Muscle of arm (tissue), 12 donors: ENCODE data around the gene ZNF326. TPM values are rescaled to one million over a fixed set of nuclear protein-coding genes. Genes with fewer than 3 reads are reported as not detected.
"Not testable (repeated sequence)": the region's sequence is repeated elsewhere in the genome, so short reads cannot be mapped to it uniquely, and the experiment has no call there.

Experiments used
- DNase-seq: peaks from one replicate; pipeline ENCODE4 v3.0.0-alpha.2; 2013
- polyA plus RNA-seq, 12 donors: library from polyadenylated mRNA; unstranded; fragments of 120-200 nt; gene quantifications; one replicate each; pipeline ENCODE4 v1.2.1, GENCODE V29; 2013; ENCODE audit not compliant: insufficient read length in 12 of 12

Gene ZNF326
- polyA plus RNA-seq, 12 donors, result 18.6 to 46.4 (median 27.2) TPM; not detected in 1

- DNase-seq, result no peak
These were observed 32.2 kb upstream of the ZNF326 start for GRCh38 chr1:89962742-89963075.

- no peak for DNase-seq
These were observed 29.6 kb upstream of the ZNF326 start for GRCh38 chr1:89965193-89965768.

- no peak for DNase-seq
These were observed 28.3 kb upstream of the ZNF326 start for GRCh38 chr1:89966656-89967055.

GRCh38 chr1:89971600-89971999 lies 23.3 kb upstream of the ZNF326 start:
- no peak for DNase-seq

GRCh38 chr1:89972024-89972423 lies 22.9 kb upstream of the ZNF326 start:
- no peak for DNase-seq

GRCh38 chr1:89973471-89974127 lies 21.3 kb upstream of the ZNF326 start:
- DNase-seq, result no peak

- DNase-seq, result no peak
These were observed 20.7 kb upstream of the ZNF326 start for GRCh38 chr1:89974256-89974655.

GRCh38 chr1:89974696-89975470 lies 20.0 kb upstream of the ZNF326 start:
- DNase-seq, result no peak

GRCh38 chr1:89975540-89976125 lies 19.3 kb upstream of the ZNF326 start:
- no peak for DNase-seq

- no peak for DNase-seq
These were observed 16.2 kb upstream of the ZNF326 start for GRCh38 chr1:89978755-89979154.

- DNase-seq, result no peak
These were observed 14.3 kb upstream of the ZNF326 start for GRCh38 chr1:89980605-89981004.

GRCh38 chr1:89982846-89983245 lies 12.1 kb upstream of the ZNF326 start:
- not testable (repeated sequence) for DNase-seq

GRCh38 chr1:89984564-89985116 lies 10.3 kb upstream of the ZNF326 start:
- not testable (repeated sequence) for DNase-seq

- DNase-seq, result no peak
These were observed 8.9 kb upstream of the ZNF326 start for GRCh38 chr1:89986020-89986419.

GRCh38 chr1:89987159-89987819 lies 7.6 kb upstream of the ZNF326 start:
- DNase-seq, result peak; percentile 76

- no peak for DNase-seq
These were observed 5.8 kb upstream of the ZNF326 start for GRCh38 chr1:89989099-89989498.

GRCh38 chr1:89989799-89990198 lies 5.1 kb upstream of the ZNF326 start:
- DNase-seq, result no peak

GRCh38 chr1:89990976-89991831 lies 3.7 kb upstream of the ZNF326 start:
- DNase-seq, result no peak

- no peak for DNase-seq
These were observed 1.4 kb upstream of the ZNF326 start for GRCh38 chr1:89993541-89993940.

- no peak for DNase-seq
These were observed 592 bp upstream of the ZNF326 start for GRCh38 chr1:89994231-89994804.
